NCI-H460 (cell line): ENCODE results near the gene MRC1. TPM values are rescaled to one million over a fixed set of nuclear protein-coding genes. Genes with fewer than 3 reads are reported as not detected.

Source experiments
- DNase-seq: peaks from one replicate; pipeline ENCODE4 v3.0.0-alpha.2; 2016; ENCODE audit warnings: low read depth; ENCODE audit errors: extremely low read depth
- total RNA-seq: library from RNA; depleted of rRNA; stranded (reverse); fragments of >200 nt; shearing (Covaris generic); gene quantifications from 2 replicates; pipeline ENCODE4 v1.2.3, GENCODE V29; 2014

MRC1 gene
- total RNA-seq, 1 experiment from 2014 or later = 0.15 TPM

GRCh38 chr10:17793823-17794644 is 15.1 kb upstream of the MRC1 start:
- DNase-seq = peak; percentile 4

- DNase-seq = no peak
Measured at GRCh38 chr10:17795083-17795482, 14.1 kb upstream of the MRC1 start.

DNA sequence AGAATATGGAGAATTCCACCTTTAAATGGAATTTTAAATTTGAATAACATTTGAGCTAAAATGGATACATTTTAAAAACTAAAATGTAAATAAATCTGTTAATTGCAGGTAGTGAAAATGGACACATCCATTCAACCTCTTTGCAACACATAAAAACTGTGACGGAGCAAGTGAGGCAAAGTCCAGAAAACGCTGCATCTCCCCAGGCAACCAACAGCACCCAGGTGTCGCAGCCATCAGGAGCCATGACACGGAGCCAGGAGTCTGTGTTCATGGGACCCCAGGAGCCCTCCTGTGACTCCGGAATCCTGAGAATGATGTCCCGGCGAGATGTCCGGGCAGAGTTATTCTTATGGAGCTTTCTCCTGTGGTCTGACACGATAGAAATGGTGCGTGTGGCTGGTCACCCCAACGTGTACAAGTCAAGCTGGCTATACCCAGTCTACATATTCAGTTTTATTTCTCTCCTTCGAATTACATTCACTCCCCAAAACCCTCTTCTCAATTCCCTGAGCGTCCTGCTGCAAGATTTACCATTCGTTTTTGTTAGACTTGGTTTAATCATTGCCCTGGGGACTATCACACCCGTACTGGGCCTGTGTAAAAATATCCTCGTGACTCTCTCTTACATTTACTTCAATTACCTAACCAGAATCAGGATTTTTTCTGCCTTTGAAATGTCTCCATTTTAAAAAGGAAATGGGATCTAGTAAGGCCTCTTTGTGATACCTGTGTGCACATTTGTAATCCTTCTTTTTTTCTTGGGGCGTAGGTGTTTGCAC is 13.1 kb upstream of the MRC1 start:
- no peak for DNase-seq

DNA sequence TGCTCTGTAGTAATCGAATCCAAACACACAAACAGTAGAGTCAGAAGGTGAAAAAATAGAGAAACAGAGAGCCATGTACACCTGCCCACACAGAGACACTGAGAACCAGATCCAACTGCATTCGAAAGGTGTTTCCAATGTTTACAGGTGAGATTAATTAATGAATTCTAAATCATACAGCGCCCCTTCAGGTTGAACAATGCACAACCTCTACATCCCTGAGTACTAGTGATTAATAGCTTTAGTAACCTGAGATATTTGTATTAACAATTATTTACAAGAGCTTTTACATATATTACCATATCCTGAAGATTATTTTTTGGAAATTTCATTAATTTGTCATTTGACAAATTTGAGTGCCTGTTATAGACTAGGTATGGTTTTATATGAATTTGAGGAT is 7.6 kb upstream of the MRC1 start:
- no peak for DNase-seq

GRCh38 chr10:17802350-17802749 is 6.8 kb upstream of the MRC1 start:
- DNase-seq = no peak

DNA sequence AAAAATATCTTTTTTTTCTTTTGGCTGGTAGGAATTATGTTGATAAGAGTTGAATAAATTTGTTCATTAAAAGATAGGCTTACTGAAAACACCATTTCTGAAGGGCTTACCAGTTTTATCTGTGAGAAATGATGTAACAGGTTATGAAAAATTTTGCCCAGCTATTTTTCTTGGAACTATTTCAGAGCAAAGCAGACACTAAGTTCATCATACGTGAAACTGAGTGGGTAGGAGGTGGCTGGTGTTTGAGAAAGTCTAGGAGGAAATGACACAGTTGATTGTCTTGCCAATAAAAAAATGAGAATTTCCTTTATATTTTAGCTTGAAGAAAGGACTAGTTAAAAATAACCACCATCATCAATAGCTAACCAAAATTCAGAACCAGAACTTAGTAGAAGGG is 6.2 kb upstream of the MRC1 start:
- no peak for DNase-seq

GRCh38 chr10:17805330-17805729 is 3.8 kb upstream of the MRC1 start:
- DNase-seq = no peak

DNA sequence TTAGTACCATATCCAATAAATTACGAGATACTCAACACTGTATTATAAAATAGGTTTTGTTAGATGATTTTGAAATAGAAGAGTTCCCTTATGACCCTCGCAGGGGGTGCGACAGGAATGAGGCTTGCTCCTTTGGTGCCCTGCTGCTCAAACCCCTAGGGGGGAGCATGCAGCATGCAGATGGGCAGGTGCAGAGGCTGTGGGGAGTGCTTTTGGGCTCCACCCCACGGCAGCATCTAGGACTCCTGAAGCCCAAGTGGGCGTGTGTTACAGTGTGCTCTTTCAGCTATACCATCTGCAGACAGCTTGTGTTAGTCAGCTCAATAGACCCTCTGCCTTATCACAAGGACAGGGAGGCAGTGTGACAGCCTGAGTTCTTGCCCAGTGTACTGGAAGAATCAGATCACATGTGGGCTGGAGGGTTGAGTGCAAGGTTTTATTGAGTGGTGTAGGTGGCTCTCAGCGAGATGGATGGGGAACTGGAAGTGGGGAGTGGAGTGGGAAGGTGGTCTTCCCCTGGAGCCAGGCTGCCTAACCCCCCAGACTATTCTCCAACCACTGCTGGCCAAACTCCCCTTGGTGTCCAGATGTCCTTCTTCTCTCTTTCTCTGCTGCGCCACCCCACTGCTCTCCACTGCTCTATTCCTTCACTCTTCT is 3.1 kb upstream of the MRC1 start:
- no peak for DNase-seq

DNA sequence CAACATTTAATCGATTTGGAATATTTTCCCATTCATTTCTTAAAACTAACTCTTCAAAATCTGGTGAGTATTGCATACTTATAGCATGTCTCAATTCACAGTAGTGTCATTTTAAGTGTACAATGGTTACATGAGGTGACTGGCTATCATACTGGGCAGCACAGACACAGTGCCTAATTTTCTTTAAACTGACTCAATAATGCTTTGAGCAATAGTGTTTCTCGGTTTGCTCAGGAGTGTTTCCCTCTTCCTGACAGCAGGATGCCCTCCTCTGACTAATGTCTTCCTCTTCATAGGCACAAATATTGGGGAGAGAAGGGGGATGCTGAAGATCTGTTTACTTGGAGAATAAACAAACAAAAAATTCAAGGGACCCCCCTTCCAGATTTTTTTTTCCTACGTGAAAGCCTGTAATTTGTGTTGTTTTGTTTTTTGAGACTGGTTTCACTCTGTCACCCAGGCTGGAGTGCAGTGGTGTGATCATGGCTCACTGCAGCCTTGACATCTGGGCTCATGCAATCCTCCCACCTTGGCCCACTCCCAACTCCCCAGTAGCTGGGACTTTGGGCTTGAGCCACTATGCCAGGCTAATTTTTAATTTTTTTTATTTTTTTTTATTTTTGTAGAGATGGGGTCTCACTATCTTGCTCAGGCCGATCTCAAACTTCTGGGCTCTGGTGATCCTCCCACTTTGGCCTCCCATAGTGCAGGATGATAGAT is 2.2 kb downstream of the MRC1 start:
- no peak for DNase-seq

DNA sequence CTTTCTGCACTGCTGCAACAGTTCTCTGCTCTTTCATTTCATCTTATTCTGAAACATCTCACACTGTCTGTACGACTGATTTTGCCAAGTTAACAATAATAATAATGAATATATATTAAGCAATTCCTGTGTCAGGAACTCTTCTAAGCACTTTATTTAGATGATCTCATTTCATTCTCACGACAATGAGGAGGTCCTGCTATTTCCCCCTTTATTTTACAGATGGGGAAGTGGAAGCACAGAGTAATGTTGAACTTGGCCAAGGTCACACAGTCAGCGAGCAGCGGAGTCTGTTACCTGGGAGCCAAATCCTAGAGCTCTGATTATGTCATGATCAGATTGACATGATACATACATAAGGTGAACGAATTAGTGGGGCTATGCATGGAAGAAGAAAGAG is 5.8 kb downstream of the MRC1 start:
- DNase-seq = no peak

DNA sequence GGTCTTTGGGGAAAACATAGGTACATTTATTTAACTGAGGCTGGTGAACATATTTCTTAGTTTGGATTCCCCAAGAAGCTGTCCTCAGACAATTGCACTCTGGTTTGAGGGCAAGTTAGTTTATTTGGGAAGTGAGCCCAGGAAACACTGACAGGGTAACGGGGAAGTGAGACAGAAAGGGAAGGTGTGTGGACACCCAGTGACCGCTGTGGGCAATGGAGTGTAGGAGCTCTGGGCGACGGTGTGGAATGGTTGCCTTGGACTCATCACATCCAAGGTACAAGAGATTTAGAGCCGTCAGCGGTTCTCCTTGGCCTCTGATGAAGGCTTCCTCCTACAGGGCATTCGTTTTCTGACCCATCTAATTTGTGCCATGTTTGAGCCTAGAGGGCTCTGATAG is 7.1 kb downstream of the MRC1 start:
- no peak for DNase-seq

- no peak for DNase-seq
Measured at GRCh38 chr10:17817316-17817715, 8.2 kb downstream of the MRC1 start.

GRCh38 chr10:17817790-17818189 is 8.6 kb downstream of the MRC1 start:
- no peak for DNase-seq

- no peak for DNase-seq
Measured at GRCh38 chr10:17819836-17820235, 10.7 kb downstream of the MRC1 start.

DNA sequence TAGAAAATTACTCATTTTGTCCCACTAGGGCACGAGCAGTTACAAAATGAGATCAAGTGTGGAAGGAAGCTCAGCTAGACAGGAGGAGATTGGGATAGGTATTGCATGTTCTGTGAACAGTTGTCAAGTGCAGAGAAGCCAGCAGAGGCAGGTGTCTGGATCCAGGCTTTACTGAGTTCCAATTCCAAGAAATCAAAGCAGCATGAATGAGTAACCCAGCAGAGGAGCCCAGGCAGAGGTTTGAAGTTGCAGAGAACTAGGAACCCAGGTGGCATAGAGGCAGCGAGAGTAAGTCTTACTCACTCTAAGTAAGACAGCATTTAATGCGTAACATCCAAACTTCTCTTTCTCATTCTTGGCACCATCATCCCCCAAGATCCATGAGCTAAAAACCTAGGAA is 11.8 kb downstream of the MRC1 start:
- no peak for DNase-seq

DNA sequence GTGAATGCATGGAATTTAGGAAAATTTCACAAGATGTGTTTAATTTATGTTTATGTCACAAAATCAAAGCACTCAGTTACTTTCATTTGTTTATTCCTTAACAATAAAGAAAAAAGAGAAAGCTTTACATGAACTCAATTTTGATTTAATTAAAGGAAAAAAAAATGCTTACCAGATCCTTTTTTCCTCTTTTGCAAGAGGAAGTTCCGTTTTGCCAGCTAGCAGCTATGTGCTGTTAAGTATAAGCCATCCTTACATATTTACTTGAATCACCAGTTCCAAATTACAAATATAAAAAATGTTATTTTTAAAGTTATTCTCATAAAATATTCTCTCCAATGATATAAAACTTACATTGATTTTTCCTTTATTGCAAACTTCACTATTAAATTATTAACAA is 12.7 kb downstream of the MRC1 start:
- DNase-seq = no peak

- no peak for DNase-seq
Measured at GRCh38 chr10:17831341-17831740, 22.2 kb downstream of the MRC1 start.

DNA sequence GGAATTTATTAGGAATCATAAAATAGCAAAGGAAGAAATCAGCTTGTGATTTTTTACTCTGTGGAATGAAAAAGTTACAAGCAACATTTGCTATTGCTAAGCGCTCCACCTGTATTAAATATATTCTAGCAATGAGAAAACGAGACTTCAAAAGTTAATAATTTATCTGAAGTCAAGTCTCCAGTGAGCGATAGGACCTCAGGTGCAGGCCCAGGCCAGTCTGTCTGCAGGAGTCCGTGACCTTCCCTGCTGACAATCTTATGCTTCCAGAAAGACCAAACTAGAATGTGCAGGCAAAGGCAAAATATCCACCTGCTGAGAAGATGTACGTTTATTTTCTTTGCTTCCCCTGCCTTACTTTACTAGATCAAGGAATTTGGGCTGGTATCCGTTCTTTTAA is 22.7 kb downstream of the MRC1 start:
- DNase-seq = no peak

DNA sequence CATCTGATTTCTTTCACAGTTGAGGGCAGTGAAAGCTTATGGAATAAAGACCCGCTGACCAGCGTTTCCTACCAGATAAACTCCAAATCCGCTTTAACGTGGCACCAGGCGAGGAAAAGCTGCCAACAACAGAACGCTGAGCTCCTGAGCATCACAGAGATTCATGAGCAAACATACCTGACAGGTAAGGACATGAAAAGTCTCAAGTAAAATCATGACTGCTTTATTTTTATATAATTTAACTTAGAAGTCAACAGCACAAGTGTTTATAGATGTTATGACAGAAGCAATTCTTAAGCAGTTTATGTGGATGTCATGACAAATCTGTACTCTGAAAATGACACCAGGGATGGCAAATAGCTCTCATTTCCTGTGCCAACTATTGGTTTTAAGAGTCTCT is 24.5 kb downstream of the MRC1 start:
- no peak for DNase-seq

DNA sequence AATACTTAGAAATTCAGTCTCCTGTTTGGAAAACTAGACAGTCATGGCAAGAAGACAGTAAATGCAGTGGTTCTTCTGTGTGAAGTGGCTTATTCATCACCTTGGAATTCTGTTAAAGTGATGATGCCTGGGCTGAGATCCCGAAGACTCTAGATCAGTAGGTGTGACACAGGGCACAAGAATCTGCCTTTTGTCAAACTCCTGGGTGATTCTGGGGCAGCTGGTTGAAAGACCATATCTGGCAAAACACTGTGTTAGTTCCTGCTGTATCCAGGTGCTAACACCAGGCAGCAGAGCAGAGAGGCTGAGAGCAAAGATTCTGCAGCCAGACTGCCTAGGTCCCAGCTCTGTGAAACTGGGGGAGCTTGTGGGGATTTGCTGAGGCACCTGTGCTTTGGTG is 26.5 kb downstream of the MRC1 start:
- peak; percentile 58 for DNase-seq

DNA sequence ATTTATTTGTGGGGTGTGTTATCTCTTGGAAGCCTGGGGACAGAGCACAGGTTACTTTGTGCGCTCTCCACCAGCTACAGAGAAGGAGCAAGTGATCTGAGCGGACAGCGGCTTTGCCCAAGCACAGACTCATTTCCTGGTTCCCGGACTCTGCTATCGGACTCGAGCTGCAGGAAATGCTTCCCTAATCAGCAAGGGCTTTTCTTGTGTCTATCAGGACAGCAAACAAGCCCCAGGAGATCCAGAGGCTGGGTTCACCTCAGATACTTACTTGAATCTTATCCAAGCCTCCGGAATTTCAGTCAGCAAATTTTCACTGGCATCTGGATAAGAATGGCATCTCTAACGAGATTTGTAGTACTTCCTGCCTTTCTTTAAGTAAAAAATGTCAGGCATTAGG is 27.8 kb downstream of the MRC1 start:
- peak; percentile 9 for DNase-seq
